Ovary (tissue), 9 donors: ENCODE results near the gene FOXRED2. TPM values are rescaled to one million over a fixed set of nuclear protein-coding genes. Genes with fewer than 3 reads are reported as not detected.

ENCODE experiments used
- DNase-seq, 5 donors: peaks; one replicate each; pipeline ENCODE4 v3.0.0-alpha.2; 2019 to 2020
- H3K27ac ChIP-seq, 2 donors: fragments of 200-600 bp; one replicate each; pipeline versions ENCODE4 v1.5.1 to v1.8.0; 2019 to 2022
- H3K27me3 ChIP-seq: fragments of 200-600 bp; one replicate; pipeline ENCODE4 v1.8.0; 2022
- H3K36me3 ChIP-seq: fragments of 200-600 bp; sonication (generic); one replicate; pipeline ENCODE4 v1.5.1; 2019
- H3K4me1 ChIP-seq: one replicate; pipeline ENCODE4 v1.8.1; 2013; ENCODE audit warnings: mild to moderate bottlenecking, moderate library complexity; ENCODE audit not compliant: insufficient read depth
- H3K4me3 ChIP-seq: fragments of 200-600 bp; sonication (generic); one replicate; pipeline ENCODE4 v1.5.1; 2017
- H3K9me3 ChIP-seq, 2 donors: fragments of 200-600 bp in 1 of 2; sonication (generic) in 1 of 2; one replicate each; pipeline versions ENCODE4 v1.5.1 to v1.8.1; 2013 to 2019; ENCODE audit warnings: mild to moderate bottlenecking in 1 of 2, moderate library complexity in 1 of 2
- CTCF ChIP-seq, 3 donors: fragments of 450-650 bp in 2 of 3; fragments of 200-600 bp in 1 of 3; IDR thresholded peaks; one replicate each; pipeline versions ENCODE4 v1.5.1 to v1.8.0; 2016 to 2022; ENCODE audit warnings: antibody characterized with exemption in 3 of 3, mild to moderate bottlenecking in 1 of 3
- EP300 ChIP-seq: sonication (generic); formaldehyde crosslinking; IDR thresholded peaks from one replicate; pipeline ENCODE4 v1.6.1; 2017; ENCODE audit warnings: antibody characterized with exemption
- POLR2A ChIP-seq: fragments of 450-650 bp; IDR thresholded peaks from one replicate; pipeline ENCODE4 v1.6.1; 2017; ENCODE audit warnings: antibody characterized with exemption, mild to moderate bottlenecking, moderate library complexity
- WGBS, 3 donors: extraction: QIAGEN DNeasy Blood & Tissue Kit in 1 of 3; methylation state at CpG; one replicate each; pipeline versions ENCODE4 v1.1.5 to v1.1.7; 2013 to 2017; 5-methylcytosine and 5-hydroxymethylcytosine counted together
- intact Hi-C, 4 donors: fragments of 100-400 bp; cut with DNase I; formaldehyde crosslinking; loops; one replicate each; pipeline versions ENCODE4 v1.11.0 to v1.15.1; 2022 to 2023
- polyA plus RNA-seq, 2 donors: library from polyadenylated mRNA; stranded (reverse); fragments of 200-250 nt in 1 of 2; fragments of 350-450 nt in 1 of 2; fragmentation: Illumina TruSeq in 1 of 2; extraction: RNeasy Lipid Tissue Mini Kit (QIAGEN cat#74804) in 1 of 2; gene quantifications; one replicate each; pipeline ENCODE4 v1.2.3, GENCODE V29; 2013 to 2014
- total RNA-seq, 7 donors: library from RNA; depleted of rRNA in 2 of 7; stranded (reverse); fragments of >200 nt in 2 of 7; fragmentation: NEBNext Ultra II Directional in 3 of 7; extraction: Animal tissue kit (Norgen Biotek cat#: 25700) in 3 of 7; gene quantifications; one replicate each; pipeline versions ENCODE4 v1.1.0 to v1.2.4, GENCODE V29; 2016 to 2023
- donor health status: DM: no; HTN: no; CAD: no; lungs with moderate emphysema.
- donor health status: DM: no; HTN: no; CAD: no.
- donor health status: Bipolar disorder and iron deficiency.
- donor health status: DM: yes; HTN: yes; CAD: no.
- donor health status: DM: no; HTN: no; CAD: no.
- donor health status: DM: yes; HTN: yes; CAD: no.

The FOXRED2 gene
- total and polyA plus RNA-seq, 9 donors: 6.9 to 30.7 (median 23.1) TPM

GRCh38 chr22:36443198-36443770 lies 63.6 kb downstream of the FOXRED2 start:
- 69 to 79% (median 75%) methylated on average over 8 of the region's 8 CpGs for WGBS, 3 donors
- intact Hi-C loops: no loop called here
- no peak overlapping the region for H3K27ac ChIP-seq

DNA sequence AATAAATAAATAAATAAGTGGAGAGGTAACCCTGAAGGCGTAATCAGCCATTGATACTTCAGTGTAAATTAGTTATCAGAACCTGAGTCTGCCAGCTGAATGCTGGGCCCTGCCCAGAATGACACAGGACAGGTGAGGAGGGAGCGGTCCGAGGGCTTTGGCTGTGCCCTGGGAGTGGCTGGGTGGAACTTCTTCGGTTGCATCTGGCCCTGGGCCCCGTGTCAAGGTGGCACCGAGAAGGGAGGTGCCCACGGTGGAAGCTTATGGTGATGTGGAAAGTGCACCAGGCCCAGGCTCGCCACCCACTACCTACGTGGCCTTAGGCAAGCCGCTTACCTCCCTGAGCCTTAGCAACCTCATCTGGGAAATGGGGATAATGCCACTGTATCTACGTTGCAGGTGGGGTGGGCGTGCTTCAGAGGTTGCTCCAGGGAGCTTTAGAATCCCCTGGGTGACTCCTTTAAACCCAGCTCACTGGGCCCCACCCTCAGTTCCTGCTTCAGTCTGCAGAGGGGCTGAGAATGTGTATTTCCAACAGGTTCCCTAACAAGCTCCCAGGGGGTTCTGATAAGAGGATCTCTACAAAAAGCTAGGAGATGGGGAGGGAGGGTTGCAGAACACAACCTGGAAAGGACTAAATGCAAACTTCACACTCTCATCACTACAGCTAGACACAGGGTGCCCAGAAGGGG lies 64.2 kb downstream of the FOXRED2 start:
- H3K27ac ChIP-seq: no peak overlapping the region
- H3K27me3 ChIP-seq: no peaks in the 10 kb centered on the region
- peaks cover 17% of the 10 kb centered on the region for H3K4me1 ChIP-seq
- TF ChIP-seq CTCF (IDR thresholded peaks at IDR 0.05) (no peak), EP300 (no peak), POLR2A (no peak)
- 94 to 95% (median 94%) methylated on average over 12 of the region's 12 CpGs for WGBS, 3 donors
- intact Hi-C loops: no loop called here
- H3K9me3 ChIP-seq: no peaks in the 10 kb centered on the region
- no peak for DNase-seq
- H3K4me3 ChIP-seq: no peak overlapping the region
- no peaks in the 10 kb centered on the region for H3K36me3 ChIP-seq

More at GRCh38 chr22:36443198-36443770, 63.6 kb downstream of the FOXRED2 start:
- Histone ChIP-seq H3K36me3 (no peaks in the 10 kb centered on the region), H3K9me3 (no peaks in the 10 kb centered on the region), H3K27me3 (no peaks in the 10 kb centered on the region), H3K4me1 (peaks cover 17% of the 10 kb centered on the region), H3K4me3 (no peak overlapping the region)
- DNase-seq: no peak
- TF ChIP-seq POLR2A (no peak), CTCF (IDR thresholded peaks at IDR 0.05) (no peak), EP300 (no peak)

- WGBS, 3 donors: 81 to 86% (median 85%) methylated on average over 8 of the region's 8 CpGs
- Histone ChIP-seq H3K27me3 (no peaks in the 10 kb centered on the region), H3K4me3 (no peak overlapping the region), H3K27ac (no peak overlapping the region), H3K4me1 (peaks cover 16% of the 10 kb centered on the region), H3K9me3 (no peaks in the 10 kb centered on the region), H3K36me3 (no peaks in the 10 kb centered on the region)
- no peak for TF ChIP-seq CTCF (IDR thresholded peaks at IDR 0.05)
- TF ChIP-seq EP300: no peak
- TF ChIP-seq POLR2A: no peak
- no peak for DNase-seq
- intact Hi-C loops: no loop called here
These were observed 66.3 kb downstream of the FOXRED2 start for GRCh38 chr22:36440429-36441002.

DNA sequence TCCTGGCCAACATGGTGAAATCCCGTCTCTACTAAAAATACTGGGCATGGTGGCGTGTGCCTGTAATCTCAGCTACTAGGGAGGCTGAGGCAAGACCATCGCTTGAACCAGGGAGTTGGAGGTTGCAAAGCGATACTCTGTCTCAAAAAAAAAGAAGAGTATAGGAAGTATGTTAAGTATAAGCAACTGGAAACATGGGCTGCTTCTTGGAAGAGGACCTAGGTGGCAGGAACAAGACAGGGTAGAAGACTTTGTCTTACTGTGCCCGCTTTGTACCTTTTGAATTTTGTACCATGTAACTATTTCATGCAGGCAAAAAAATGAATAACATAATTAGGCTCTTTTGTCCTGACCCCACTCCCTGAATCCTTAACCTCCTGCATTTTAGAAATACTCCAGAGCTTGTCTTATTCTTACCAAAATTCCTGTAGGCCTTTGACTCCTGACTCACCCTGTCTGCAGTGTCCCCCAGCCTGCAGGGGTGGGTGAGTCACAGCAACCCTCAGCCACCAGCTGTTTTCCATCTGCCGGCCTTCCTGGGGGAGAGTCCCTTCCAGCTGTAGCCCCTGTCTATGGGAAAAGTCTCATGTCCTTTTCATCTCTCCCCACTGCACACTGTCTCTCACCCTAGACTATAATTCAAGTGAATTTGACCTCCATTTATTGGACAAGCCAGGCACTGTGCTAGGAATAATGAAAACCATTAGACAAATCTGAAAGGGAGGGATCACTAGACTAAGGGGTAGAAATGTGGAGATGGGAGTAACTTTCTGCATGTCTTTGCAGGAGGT lies 67.2 kb downstream of the FOXRED2 start:
- peaks cover 14% of the 10 kb centered on the region for H3K4me1 ChIP-seq
- intact Hi-C loops: no loop called here
- H3K36me3 ChIP-seq: no peaks in the 10 kb centered on the region
- no peak overlapping the region for H3K27ac ChIP-seq
- WGBS, 3 donors: 45 to 64% (median 57%) methylated on average over 6 of the region's 6 CpGs
- peak; percentile 80 to 91 (median 85) for DNase-seq
- H3K27me3 ChIP-seq: no peaks in the 10 kb centered on the region
- H3K4me3 ChIP-seq: no peak overlapping the region
- TF ChIP-seq POLR2A: no peak
- peak in 1 of 3 donors; percentile 7 for TF ChIP-seq CTCF (IDR thresholded peaks at IDR 0.05)
- no peak for TF ChIP-seq EP300
- H3K9me3 ChIP-seq: no peaks in the 10 kb centered on the region
